Stimulated activated CD4-positive, alpha-beta T cell treated with anti-CD3 and anti-CD28 coated beads, Interleukin-4, amount 100 ng/mL, for 24 hours (primary cell): ENCODE data around the gene ALG14.
"Not testable (repeated sequence)": the region's sequence is repeated elsewhere in the genome, so short reads cannot be mapped to it uniquely, and the experiment has no call there.

ENCODE experiments used
- DNase-seq: peaks from one replicate; pipeline ENCODE4 v3.0.0-alpha.2; 2020

ALG14 gene

DNA sequence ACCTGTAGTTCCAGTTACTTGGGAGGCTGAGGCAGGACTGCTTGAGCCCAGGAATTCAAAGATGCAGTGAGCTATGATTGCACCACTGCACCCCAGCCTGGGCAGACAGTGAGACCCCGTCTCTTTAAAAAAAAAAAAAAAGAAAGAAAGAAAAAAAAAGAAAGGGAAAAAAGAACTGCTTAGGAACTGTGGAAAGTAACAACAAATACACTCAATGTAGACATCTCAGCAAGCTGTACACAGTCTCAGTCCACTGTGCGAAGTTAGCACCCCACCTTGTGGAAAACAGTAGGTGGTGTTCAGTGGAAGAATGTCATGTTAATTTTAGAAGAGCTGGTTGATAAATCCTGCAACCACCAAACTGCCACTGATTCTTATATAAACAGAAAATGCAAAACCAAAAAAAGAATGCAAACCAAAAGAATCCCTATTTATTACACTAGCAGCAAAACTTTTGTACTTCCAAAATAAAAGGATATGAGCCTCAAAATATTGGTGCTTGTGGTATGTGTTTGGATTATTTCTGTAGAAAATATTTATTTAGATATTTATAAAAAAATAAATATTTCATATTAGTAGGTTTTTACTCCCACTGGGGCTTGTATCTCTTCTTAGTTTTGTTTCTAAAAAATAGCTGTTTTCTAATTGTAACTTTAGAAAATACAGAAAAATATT is 31.1 kb downstream of the ALG14 start:
- DNase-seq, result no peak

DNA sequence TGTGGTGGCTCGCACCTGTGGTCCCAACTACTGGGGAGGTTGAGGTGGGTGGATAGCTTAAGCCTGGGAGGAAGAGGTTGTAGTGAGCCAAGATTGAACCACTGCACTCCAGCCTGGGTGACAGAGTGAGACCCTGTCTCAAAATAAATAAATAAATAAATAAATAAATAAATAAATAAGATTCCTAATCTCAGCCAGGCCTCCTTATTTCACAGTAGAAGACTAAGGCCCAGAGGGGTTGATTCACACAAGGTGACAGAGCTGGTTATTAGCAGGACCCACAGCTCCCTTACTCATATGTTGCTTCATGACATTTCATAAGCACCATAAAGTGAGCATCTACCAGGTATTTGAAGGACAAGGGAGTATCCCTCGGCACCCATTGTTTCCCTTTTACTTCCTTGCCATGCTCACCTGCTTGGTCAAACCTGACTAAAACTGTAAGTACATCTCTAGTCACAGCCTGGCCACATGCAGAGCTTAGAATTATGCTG is 32.7 kb downstream of the ALG14 start:
- DNase-seq, result no peak

DNA sequence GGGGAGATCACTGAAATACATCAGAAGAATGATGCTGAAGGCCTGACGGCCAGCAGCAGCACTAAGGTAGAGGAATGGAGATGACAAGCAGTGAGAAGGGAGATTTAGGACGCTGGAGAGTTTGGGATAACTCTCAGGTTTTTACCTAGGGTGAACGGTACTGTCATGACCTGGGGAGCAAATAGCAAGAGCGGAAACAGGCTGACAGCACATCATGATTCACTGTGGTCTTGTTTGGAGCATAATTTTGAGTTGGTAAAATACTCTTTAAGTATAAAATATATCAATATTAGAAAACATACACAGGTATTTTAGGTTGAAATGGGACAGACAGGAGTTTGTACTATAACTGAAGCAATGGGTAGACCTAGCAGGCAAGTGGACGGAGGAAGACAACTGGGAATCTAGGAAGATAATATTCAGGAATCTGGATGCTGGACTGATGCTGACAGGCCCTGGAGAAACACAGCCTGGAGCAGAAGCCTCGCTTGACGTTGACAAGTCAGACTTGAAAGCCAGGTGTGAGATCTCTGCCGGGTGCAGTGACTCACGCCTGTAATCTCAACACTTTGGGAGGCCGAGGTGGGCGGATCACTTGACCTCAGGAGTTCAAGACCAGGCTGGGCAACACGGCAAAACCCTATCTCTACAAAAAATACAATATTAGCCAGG is 33.3 kb downstream of the ALG14 start:
- no peak for DNase-seq

DNA sequence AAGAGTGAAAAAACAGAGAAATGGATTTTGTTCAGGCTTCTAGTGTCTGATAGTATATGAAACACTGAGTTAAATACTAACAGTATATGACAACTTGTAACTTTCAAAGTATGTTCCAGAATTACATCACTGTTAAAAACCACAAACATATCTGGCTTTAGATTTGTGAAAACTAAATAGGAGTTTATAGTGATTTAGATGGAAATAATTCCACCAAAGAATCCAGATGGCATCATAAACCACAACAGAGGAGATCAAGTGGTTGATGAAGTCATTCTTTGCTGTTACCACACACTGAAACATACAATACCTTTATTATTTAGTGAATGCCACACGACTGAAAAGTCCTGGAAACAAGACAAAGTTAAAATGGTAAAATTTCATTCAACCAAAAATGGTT is 37.2 kb downstream of the ALG14 start:
- DNase-seq, result no peak

DNA sequence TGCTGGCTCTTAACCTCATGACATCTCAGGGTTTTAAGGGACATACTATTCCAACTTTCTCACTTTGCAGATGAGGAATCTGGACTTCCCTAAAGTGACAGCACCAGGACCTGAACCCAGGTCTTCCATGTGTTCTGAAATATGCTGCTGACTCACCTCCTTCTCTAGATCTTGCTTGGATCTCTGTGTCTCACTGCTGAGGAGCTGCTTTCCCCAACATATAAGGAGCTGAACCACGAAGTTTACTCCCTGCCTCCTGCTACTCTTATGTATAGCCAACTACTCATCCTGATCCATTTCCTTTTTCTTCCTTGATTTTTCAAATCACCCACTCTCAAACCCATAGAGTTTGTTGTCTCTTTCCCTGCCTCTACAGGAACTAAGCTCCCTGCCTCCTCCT is 38.2 kb downstream of the ALG14 start:
- DNase-seq, result no peak

DNA sequence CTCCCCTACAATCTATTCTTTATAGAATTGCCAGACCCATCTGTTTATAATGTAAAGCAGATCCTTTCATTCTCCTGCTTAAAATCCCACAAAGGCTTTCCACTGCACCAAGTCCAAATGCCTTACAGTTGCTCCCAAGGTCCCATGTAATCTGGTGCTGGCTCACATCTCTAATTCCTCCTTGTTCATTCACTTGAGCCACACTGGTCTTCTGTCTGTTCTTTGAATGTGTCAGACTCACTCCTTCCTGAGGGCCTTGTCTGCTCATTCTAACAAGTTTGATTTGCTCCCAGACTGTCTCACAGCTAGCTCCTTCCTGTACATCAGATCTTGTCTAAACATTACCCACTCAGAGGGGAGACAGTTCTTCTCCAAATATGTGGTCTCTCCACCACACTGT is 38.9 kb downstream of the ALG14 start:
- no peak for DNase-seq

DNA sequence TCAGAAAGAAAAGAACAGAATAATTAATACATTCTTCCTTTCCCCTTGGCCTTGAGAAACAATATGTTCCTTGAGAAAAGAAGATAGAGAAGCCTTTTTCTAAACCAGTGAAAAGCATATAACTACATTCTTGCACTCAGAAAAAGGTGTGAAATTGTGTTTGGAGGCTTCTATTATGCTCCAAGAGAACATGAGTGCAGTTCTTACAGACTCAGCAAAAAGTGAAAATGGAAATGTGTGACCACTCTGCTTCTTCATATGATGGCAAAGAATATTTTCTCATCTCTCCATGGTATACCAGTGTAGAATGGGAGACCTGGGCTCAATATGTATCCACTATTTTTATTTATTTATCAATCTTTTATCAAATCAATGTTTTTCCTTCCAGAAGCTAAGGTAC is 43.2 kb downstream of the ALG14 start:
- no peak for DNase-seq

DNA sequence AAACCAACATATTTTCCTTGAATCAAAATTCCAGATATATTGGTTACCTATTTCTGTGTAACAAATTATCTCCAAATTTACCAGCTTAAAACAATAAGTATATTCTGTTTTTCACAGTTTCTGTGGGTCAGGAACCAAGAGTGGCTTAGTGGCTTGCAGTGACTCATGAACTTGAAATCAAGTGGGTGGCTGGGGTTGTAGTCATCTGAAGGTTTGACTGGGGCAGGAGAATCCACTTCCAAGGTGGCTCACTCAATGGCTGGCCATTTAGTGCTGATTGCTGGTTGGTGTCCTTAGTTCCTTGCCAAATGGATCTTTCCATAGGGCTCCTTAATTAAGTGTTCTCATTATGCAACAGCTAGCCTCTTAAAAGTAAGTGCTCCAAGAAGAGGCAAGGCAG is 43.8 kb downstream of the ALG14 start:
- DNase-seq, result no peak

DNA sequence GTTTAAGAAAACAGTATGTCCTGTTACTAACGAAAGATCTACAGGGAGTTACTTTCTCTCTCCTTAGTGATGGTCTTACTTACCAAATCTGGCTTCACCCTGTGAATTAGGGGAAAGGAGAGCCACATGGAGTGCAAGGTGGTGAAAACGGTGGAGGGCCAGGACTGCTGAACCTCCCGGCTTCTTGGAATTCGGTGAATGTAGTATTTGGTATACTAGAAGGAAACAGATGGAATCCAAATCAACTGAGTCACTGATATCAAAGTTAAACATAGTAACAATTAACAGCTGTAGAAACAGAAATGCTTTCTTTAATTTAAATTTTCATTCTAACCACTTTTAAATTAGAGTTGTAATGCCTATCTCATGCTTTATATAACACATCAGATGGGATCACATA is 45.7 kb downstream of the ALG14 start:
- no peak for DNase-seq

DNA sequence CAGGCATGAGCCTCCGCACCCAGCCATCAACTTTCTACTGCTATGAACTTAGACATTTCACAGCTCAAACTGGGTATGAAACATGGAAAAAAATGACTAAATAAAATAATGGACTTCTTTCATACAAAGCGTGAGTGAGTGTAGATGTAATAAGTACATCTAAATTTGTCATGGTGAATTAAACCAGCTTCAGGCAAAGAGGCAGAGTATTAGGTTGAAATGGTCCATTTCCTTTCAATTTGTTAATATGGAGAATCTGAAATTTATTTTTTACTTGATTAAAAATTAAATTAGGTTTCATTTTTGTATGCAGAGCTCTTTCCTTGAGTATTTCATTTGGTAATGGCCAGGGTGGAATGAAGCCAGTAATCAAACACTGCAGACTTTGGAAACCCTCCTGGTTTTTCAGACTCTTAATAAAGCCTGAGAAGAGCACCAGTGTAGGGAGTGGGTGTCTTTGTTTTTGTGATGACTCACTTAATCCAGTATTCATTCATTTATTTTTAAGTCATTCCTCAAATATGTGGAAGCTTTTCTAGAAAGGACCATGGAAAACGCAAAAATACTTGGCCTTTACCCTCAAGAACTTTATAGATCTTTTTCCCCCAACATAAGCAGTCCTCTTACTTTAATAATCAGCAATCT is 49.2 kb downstream of the ALG14 start:
- DNase-seq, result no peak

DNA sequence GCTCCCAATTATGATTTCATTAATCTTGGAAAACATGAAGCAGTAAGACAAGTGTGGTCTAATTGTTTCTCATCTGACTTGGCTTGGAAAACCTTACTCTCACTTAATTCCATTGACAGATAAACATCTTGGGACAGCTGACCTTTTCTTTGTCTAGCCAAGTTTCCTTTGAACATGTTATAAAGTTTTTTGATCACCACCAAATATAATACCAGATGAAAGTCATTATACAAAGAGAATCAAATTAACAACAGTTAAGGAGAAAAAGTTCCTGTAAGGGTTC is 50.2 kb downstream of the ALG14 start:
- DNase-seq, result no peak

DNA sequence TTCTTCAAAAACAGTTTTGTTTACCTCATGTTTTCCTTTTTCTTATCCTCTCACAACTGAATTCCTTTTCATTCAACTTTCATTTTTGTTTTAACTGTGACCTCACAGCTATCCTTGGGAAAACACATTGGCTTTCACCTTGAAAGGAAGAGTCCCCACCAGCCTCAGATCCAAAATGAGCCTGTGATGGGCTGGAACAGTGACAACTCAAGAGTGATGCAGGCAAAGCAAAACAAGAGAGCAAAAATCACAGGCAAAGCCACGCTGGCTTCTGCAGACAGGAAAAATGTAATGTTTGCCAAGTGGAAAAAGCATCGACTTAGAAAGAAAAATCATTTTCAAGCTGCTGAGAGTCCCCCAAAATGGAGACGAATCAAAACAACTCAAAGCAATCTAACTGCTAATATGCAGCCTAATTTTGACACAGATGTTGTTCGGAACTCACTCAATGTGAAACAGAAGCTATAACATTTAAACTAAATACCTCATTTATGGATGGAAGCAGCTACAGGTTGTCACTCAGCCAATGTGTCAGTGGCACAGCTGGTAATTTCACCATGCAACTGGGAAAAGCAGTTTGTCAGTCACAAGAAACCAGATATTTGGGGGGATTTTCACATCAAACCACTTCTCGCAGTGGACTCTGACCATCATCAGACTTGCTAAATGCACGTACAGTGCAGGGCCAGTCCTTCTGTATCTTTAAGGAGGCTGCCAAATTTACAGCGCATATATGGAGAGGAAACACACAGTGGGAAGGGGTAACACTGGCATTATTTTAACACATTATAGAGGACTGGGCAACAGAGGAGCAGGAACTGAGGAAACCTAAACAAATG is 50.7 kb downstream of the ALG14 start:
- no peak for DNase-seq

DNA sequence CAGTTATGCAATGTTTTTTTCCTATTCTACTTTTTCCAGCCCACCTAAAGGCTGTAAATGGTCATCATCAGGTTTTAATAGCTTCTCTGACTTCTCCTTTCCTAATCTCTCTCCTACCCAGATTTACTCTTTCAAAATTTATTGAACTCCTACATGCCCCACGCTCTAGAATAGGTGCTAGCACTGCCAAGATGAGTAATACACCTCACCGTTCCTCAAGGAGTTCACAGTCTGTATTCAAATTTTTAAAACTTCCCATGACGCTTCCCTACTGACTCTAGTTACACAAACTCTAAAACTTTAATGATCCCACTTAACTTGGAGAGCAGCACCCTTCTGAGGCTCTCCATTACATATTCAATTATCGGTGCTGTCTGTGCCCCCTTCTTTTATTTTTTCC is 51.6 kb downstream of the ALG14 start:
- DNase-seq, result no peak

DNA sequence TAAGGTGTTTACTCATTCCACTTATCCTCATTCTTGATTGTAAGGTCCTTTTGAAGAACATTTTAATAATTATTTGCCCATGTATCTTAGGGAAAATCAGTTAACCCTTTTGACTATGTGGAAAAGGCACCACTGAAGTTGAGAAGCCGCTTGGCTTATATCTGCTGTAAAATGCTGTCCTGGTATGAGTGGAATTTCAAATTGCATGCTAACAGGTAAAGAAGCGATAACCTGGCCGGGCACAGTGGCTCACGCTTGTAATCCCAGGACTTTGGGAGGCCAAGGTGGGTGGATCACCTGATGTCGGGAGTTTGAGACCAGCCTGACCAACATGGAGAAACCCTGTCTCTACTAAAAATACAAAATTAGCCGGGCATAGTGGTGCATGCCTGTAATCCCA is 53.3 kb downstream of the ALG14 start:
- DNase-seq, result not testable (repeated sequence)

DNA sequence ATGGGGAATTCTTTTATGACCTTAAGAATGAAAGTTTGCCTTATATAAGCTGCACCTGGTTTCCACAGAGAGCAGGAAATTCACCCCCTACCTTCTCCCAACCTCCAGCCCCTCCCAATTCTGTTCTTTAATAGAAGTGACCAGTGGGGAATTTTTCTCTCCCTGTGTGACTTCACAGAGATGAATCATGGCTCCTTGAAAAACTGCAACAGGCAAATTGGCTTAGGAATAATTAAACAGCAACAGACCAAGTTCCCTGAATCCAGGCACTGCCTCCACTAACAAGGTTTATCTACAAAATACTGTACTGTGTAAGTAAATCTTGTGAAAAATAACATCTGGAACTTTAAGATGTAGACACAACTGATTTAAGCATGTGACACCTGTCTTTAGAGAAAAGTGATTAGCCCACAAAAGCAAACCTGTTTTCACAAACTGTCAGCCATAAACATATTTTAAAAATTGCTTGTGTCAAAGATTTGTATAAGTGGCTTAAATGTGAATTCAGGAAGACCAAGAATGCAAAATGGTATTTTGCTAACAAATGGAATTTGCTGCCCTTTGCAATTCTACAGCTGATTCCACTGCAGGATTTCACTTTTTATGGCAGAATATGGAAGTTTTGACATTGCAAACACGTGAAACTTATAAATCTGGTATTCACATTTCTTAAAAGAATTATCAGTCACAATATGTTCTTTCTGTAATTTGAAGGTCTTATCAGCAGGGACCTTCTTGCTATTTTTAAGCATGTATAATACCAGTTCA is 54.0 kb downstream of the ALG14 start:
- no peak for DNase-seq

DNA sequence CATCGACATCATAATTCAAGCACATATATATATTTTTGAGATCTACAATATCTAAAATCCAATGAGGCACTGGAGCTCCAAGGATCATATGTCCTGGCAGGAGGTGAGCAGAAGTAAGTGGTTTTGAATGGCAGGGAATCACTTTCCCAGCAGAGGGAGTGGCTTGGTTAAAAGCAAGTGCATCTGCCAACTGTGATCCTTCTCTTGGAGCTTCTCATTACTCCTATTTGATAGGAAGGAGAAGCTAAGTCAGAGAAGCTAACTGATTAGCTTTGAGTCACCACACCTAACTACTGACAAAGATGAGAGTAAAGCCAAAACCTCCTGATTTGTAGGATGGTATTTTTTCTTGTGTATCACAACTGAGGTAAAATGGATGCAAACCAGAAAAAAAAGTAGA is 55.0 kb downstream of the ALG14 start:
- no peak for DNase-seq

DNA sequence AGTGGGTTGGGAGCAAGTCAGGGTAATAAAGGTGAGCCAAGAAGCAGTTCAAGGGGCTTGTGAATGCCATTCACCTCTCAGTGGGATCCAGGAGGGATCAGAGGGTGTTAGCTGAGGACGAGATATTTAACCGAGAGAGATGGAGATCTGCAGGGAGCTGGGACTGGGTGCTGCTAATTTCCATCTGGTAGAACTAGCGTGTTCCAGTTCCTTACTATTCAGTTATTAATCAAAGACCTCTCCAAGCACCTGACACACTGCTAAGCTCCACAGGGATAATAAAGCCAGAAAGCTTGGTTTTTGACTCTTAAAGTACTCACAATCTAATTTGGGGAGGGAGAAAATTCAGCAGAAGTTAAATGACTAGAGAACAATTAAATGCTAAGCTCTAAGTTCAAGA is 57.7 kb downstream of the ALG14 start:
- DNase-seq, result no peak

DNA sequence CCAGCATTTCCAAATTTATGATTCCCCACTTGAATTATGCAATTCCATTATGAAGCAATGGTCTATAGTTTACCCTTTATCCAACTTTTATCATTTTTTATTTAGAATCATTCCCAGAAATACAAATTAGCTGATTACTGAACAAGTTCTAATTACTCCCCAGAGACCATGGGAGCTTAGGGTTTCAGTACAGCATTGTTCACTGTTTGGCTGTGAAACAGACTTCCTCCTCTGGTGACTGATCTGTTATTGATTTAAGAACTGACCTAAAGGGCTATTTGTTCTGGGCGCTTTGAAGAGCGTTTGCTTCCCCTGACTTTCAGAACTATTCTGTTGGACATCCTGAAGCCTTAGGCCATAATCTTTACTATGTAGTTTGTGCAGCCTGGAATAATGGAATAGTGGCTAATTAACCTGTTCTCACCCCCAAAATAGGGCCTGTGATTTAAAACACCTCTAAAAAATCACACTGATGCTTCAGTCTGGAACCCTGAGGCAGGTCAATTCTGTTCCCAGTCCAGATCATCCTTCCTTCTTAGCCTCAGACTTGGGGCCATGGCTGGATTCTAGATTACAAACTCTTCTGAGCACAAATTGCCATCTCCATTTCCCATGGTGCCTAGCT is 58.7 kb downstream of the ALG14 start:
- no peak for DNase-seq

DNA sequence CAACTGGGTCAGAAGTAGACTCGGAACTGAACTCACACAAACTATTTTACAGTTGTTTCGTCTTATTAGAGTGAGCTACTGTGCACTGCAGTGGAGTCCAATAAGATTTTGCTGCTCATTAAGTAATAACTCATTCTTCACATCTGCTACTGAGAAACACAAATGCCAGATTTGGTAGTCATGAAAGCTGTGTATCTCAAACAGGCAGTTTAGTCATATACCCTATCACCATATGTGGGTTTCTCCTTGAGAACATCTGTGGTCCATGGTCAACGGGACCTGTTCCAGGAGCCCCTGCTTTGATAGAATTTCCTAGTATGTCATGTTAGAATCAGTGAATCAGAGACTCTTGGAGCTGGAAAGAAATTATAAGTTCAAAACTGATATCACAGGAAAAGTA is 60.4 kb downstream of the ALG14 start:
- DNase-seq, result no peak

DNA sequence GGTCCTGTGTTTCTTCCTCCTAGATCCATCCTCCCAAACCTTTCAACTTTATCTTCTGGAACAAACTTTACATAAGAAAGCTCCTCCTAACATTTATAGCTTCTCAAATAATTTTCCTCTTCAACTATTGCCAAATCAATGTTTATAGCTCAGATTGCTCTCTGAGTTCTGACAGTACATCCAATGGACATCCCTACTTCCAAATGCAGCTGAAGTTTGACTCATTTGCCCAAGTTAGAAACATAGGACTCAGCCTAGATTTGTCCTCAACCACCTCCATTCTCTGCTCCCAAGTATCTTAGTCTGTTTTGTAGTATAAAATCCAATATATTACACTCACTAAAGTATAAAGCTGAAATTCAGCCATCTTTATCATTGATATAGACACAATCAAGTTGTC is 62.6 kb downstream of the ALG14 start:
- no peak for DNase-seq

DNA sequence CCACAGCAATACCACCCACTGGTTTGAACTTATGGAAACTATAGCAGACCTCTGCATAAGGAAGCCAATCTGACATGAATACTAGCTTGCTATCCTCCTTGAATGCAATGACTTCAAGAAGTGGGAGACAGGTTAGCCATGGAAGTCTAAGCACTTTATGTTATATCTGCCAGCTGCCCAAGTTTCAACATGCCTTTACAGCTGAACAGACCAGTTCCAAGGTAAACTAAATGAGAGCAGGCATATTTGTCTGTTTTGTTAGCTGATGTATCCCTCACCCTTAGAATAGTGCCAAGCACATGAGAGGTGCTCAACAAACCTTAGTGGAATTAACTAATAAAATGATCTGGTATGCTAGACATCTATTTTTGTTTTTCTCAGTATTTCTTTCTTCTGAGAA is 65.1 kb downstream of the ALG14 start:
- DNase-seq, result no peak

DNA sequence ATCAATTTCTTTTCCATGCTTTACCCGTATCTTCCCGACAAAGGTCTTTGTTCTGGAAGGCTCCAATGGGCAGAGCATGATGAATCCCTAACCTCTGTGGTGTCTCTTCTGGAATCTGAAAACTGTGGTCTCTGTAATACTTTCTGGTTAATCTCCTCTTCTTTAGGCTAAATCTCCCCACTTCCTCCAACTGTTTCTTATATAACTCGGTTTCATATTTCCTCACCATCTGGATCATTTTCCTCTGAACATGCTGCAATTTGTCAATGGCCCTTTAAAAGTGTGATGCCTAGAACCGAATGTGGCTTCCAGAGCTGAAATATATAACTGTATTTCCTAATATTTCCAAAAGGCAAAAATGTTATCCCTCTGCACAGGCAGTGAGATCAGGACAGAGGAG is 66.1 kb downstream of the ALG14 start:
- DNase-seq, result no peak
